Stimulated activated CD4-positive, alpha-beta T cell treated with anti-CD3 and anti-CD28 coated beads, Interleukin-1b, Interleukin-23, amount 100 ng/mL, for 1 hour (primary cell): ENCODE results near the gene ZNF839.
"Not testable (repeated sequence)": the region's sequence is repeated elsewhere in the genome, so short reads cannot be mapped to it uniquely, and the experiment has no call there.

ENCODE experiments used
- DNase-seq, 2 donors: peaks; one replicate each; pipeline ENCODE4 v3.0.0-alpha.2; 2020; ENCODE audit warnings: low read depth in 2 of 2

ZNF839 gene

DNA sequence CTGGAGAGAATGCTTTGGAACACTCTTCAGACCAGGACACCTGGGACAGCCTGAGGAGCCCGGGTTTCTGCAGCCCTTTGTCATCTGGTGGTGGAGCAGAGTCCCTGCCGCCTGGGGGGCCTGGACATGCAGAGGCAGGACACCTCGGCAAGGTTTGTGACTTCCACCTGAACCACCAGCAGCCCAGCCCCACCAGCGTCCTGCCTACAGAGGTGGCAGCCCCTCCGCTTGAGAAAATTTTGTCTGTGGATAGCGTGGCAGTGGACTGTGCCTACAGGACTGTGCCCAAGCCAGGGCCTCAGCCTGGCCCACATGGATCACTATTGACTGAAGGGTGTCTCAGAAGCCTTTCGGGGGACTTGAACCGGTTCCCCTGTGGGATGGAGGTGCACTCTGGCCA is 22.0 kb downstream of the ZNF839 start:
- no peak for DNase-seq

DNA sequence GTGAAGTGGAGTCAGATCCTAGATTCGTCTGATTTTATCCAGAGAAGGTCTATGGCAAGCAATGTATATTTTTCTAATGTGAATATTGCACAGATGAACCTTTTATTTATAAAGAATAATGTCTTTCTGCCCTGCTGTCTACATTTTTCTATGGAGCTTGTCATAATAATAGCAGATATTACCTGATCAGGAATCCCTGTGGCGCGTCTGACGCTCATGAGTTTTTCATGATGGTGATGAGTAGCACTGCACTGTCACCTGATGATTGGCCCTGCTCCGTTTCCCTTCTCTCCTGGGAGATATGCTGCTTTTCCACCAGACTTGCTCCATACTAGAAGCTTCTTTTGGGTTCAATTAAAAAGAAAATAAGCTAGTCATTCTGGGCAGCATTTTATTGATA is 22.7 kb downstream of the ZNF839 start:
- DNase-seq: no peak

- no peak for DNase-seq
Observed at GRCh38 chr14:102344084-102344483, 24.5 kb downstream of the ZNF839 start.

- DNase-seq: no peak
Observed at GRCh38 chr14:102344485-102344884, 24.9 kb downstream of the ZNF839 start.

GRCh38 chr14:102345232-102345631 is 25.7 kb downstream of the ZNF839 start:
- DNase-seq: no peak

GRCh38 chr14:102346645-102347044 is 27.1 kb downstream of the ZNF839 start:
- DNase-seq: no peak

DNA sequence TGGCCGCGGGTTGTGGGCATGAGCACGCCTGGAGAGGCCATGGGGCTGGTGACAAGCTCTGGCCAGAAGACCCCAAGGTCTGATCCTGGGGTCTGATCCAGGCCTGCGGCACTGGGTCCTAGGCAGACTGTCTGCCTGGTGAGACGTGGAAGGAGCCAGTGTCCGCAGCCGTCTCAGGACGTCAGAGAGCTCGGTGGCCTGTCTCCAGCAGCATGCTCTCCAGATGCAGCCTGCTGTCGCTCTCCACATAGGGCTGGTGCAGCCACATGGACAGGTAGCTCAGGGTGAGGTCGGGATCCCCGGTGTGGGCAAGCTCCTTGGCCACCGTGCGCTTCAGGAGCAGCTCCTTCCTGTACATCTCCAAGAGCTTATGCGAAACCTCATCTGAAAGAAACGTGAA is 28.8 kb downstream of the ZNF839 start:
- no peak for DNase-seq

GRCh38 chr14:102351023-102351422 is 31.5 kb downstream of the ZNF839 start:
- no peak for DNase-seq

DNA sequence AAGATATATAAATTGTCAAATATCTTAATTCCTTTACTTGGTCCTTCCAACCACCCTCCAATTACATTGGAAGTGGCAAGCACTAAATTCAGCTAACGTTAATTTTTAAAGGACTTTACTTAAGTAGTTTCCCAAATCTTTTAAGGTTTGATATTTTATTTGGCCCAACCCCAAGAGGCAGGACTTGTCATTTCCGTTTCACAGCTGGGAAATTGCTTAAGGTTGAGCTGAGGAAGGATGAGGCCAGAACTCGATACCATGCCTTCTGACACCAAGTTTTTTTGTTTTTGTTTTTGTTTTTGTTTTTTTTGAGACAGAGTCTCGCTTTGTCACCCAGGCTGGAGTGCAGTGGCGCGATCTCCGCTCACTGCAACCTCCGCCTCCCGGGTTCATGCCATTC is 32.0 kb downstream of the ZNF839 start:
- DNase-seq: not testable (repeated sequence)

- no peak for DNase-seq
Observed at GRCh38 chr14:102352213-102352612, 32.7 kb downstream of the ZNF839 start.

GRCh38 chr14:102353126-102353619 is 33.6 kb downstream of the ZNF839 start:
- DNase-seq: no peak

- no peak for DNase-seq
Observed at GRCh38 chr14:102356280-102356679, 36.7 kb downstream of the ZNF839 start.

GRCh38 chr14:102359341-102359740 is 39.8 kb downstream of the ZNF839 start:
- no peak for DNase-seq

- DNase-seq: no peak
Observed at GRCh38 chr14:102360388-102360787, 40.8 kb downstream of the ZNF839 start.

- peak in 1 of 2 donors; percentile 17 for DNase-seq
Observed at GRCh38 chr14:102362084-102362483, 42.5 kb downstream of the ZNF839 start.

GRCh38 chr14:102362545-102363181 is 43.1 kb downstream of the ZNF839 start, which contains the start of the genes CINP and TECPR2:
CINP (minus strand) TSS chr14:102362890; CDS start chr14:102362851, 39 bp downstream.
TECPR2 (plus strand) TSS chr14:102362941; CDS start chr14:102376722, 13,781 bp downstream.
- peak; percentile 85 to 98 for DNase-seq

DNA sequence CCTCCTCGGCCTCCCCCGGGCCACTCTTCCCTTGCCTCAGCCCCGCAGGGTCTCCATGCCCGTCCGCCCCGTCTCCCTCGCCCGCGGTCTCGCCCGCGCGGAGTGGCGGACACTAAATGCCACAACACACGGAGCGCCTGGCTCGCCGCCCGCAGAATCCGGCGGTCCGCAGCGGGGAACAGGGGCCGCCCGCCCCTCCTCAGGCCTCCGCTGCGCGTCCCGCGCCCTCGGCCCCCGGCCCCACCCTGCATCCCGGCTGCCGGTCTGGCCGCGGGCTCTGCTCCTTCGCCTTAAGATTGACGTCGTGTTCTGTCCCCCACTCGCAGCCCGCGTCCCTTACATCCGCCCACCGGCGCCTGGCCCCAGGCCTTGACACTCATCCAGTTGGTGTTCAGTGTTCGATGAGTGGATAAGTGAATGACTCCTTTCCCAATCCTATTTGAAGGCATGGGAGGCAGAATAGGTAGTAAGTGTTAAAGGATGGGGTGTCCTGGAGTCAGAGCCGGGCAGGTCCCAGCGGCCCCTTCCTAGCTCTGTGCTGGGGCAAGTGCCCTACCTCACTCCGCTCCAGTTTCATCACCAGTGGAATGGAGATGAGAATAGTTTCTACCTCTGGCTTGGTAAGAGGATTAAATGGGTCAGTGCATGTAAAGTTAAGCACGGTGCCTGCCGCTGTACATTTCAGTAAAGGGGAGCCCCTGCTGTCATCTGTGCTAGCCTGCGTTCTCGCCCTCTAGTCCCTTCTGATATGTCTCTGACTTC is 43.8 kb downstream of the ZNF839 start:
- no peak for DNase-seq

- no peak for DNase-seq
Observed at GRCh38 chr14:102370305-102370809, 50.8 kb downstream of the ZNF839 start.

DNA sequence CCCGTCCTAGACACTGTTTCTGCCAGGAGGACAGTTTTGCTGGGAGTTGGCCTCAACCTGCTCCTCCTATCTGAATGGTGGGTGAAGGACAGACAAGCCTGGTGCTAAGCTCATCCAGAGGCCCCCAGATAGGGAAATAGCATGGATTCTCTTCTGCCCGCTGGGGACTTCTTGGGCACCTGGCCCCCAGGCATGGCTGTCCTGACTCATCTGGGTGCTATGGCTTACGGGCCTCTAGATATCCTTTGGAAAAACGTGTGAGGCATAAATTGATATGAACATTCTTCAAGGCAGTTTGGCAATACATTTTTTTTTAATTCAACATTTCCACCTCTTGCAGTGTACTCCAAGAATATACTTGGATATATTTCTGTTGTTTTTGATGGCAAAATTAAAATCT is 51.8 kb downstream of the ZNF839 start:
- DNase-seq: no peak

DNA sequence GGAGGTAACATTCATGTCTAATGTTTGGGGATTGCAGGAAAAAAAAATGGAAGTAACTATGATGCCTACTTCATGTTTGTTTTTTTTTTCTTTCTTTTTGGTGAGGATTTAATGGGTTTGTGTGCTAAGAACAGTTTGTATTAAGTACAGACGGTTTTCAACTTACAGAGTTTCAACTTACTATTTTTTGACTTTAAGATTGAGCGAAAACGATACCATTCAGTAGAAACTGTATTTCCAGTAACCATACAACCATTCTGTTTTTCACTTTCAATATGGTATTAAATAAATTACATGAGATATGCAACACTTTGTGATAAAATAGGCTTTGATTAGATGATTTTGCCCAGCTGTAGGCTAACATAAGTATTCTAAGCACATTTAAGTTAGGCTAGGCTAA is 53.6 kb downstream of the ZNF839 start:
- no peak for DNase-seq

DNA sequence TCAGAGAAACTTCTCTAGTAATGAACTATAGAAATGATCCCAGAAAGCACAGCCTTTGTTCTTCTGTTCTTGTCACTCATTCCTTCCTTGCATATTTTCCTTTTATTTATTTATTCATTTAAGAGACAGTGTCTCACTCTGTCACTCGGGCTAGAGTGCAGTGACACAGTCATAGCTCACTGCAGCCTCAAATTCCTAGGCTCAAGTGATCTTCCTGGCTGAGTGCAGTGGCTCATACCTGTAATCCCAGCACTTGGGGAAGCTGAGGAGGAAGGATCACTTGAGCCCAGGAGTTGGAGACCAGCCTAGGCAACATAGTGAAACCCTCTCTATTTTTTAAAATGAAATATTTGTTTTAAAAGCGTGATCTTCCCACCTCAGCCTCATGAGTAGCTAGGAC is 54.7 kb downstream of the ZNF839 start:
- no peak for DNase-seq

DNA sequence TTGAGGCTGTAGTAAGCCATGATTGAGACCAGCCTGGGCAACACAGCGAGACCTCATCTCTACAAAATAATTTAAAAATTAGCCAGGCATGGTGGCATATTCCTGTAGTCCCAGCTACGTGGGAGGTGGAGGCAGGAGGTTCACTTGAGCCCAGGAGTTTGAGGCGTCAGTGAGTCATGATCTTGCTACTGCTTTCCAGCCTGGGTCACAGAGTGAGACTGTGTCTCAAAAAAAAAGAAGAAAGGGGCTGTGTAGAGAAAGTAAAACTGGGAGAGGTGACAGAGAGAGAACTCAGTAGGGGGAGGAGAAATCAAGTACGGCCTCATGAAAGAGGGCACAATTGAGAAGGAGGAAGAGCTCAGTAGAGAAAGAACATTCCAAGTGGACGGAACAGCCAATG is 55.6 kb downstream of the ZNF839 start:
- no peak for DNase-seq

DNA sequence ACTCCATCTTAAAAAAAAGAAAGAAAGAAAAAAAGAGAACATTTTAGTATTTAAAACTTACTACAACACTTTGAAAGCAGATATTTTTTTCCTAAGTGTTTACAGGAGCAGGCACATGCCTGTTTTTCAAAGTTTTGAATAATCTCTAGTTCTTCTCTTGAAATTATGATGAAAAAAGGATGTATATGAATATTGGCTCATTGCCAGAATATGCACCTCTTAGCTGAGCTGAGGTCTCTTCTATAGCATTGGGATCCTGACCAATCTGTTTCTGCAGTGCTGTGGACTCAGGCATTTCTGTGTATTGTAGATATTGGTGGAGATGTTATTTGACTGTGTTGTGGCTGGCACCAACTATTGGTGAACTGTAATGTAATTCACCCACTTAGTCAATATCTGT is 58.1 kb downstream of the ZNF839 start:
- no peak for DNase-seq
